Measurements from ENCODE around the gene MACROD2.

Gene MACROD2

GRCh38 chr20:15302075-15302474 is 1306.8 kb downstream of the MACROD2 start:
- Histone ChIP-seq H3K4me2 (ENCODE audit: low read depth, low read length, poor library complexity, severe bottlenecking) (no peak overlapping the region), H3K4me3 (ENCODE audit: insufficient read depth, low read length, poor library complexity, severe bottlenecking) (no peak overlapping the region), H3K9me2 (replicated peaks; ENCODE audit: insufficient read depth, low read length) (no peaks in the 10 kb centered on the region), H3K27ac (ENCODE audit: low read depth, low read length) (no peak overlapping the region), H2AFZ (ENCODE audit: low read depth, low read length, severe bottlenecking) (no peak overlapping the region), H3K79me2 (ENCODE audit: insufficient read depth, low read length) (no peaks in the 10 kb centered on the region), H3K36me3 (ENCODE audit: low read length) (no peaks in the 10 kb centered on the region), H3K9me3 (ENCODE audit: insufficient read depth, low read length) (no peaks in the 10 kb centered on the region), H3K27me3 (ENCODE audit: low read length) (no peaks in the 10 kb centered on the region), H3F3A (ENCODE audit: insufficient read depth) (no peaks in the 10 kb centered on the region), H4K20me1 (ENCODE audit: low read depth, low read length) (no peaks in the 10 kb centered on the region), H3K9ac (ENCODE audit: low read length) (no peak overlapping the region)
- TF ChIP-seq CTCF (IDR thresholded peaks at IDR 0.05; ENCODE audit: insufficient read depth, low read length, poor library complexity, severe bottlenecking), result no peak
- TF ChIP-seq EZH2phosphoT487 (conservative IDR thresholded peaks at IDR 0.05; ENCODE audit: low read length), result no peak

- Histone ChIP-seq H2AFZ (ENCODE audit: low read depth, low read length, severe bottlenecking) (no peak overlapping the region), H3K4me3 (ENCODE audit: insufficient read depth, low read length, poor library complexity, severe bottlenecking) (no peak overlapping the region), H3K36me3 (ENCODE audit: low read length) (no peaks in the 10 kb centered on the region), H3K4me2 (ENCODE audit: low read depth, low read length, poor library complexity, severe bottlenecking) (no peak overlapping the region), H3K9ac (ENCODE audit: low read length) (no peak overlapping the region), H4K20me1 (ENCODE audit: low read depth, low read length) (no peaks in the 10 kb centered on the region), H3F3A (ENCODE audit: insufficient read depth) (no peaks in the 10 kb centered on the region), H3K27ac (ENCODE audit: low read depth, low read length) (no peak overlapping the region), H3K79me2 (ENCODE audit: insufficient read depth, low read length) (no peaks in the 10 kb centered on the region), H3K27me3 (ENCODE audit: low read length) (no peaks in the 10 kb centered on the region), H3K9me2 (replicated peaks; ENCODE audit: insufficient read depth, low read length) (no peaks in the 10 kb centered on the region; the same call in 1 of the 2 replicates), H3K9me3 (ENCODE audit: insufficient read depth, low read length) (no peaks in the 10 kb centered on the region)
- TF ChIP-seq EZH2phosphoT487 (conservative IDR thresholded peaks at IDR 0.05; ENCODE audit: low read length) (no peak), CTCF (IDR thresholded peaks at IDR 0.05; ENCODE audit: insufficient read depth, low read length, poor library complexity, severe bottlenecking) (no peak)
These were observed 1315.0 kb downstream of the MACROD2 start for GRCh38 chr20:15310361-15310760.

- no peak overlapping the region for H2AFZ ChIP-seq (ENCODE audit: low read depth, low read length, severe bottlenecking)
- no peaks in the 10 kb centered on the region for H3F3A ChIP-seq (ENCODE audit: insufficient read depth)
- H3K9me3 ChIP-seq (ENCODE audit: insufficient read depth, low read length), result no peaks in the 10 kb centered on the region
- TF ChIP-seq CTCF (IDR thresholded peaks at IDR 0.05; ENCODE audit: insufficient read depth, low read length, poor library complexity, severe bottlenecking) (no peak), EZH2phosphoT487 (conservative IDR thresholded peaks at IDR 0.05; ENCODE audit: low read length) (no peak)
- no peak overlapping the region for H3K4me2 ChIP-seq (ENCODE audit: low read depth, low read length, poor library complexity, severe bottlenecking)
- H3K27ac ChIP-seq (ENCODE audit: low read depth, low read length), result no peak overlapping the region
- no peaks in the 10 kb centered on the region for H3K36me3 ChIP-seq (ENCODE audit: low read length)
- H3K9ac ChIP-seq (ENCODE audit: low read length), result no peak overlapping the region
- H4K20me1 ChIP-seq (ENCODE audit: low read depth, low read length), result no peaks in the 10 kb centered on the region
- no peaks in the 10 kb centered on the region for H3K27me3 ChIP-seq (ENCODE audit: low read length)
- no peaks in the 10 kb centered on the region for H3K79me2 ChIP-seq (ENCODE audit: insufficient read depth, low read length)
- no peak overlapping the region for H3K4me3 ChIP-seq (ENCODE audit: insufficient read depth, low read length, poor library complexity, severe bottlenecking)
- H3K9me2 ChIP-seq (replicated peaks; ENCODE audit: insufficient read depth, low read length), result no peaks in the 10 kb centered on the region
These were observed 1321.2 kb downstream of the MACROD2 start for GRCh38 chr20:15316556-15316955.
